Neural crest cell (in vitro differentiated cells): ENCODE results near the gene FHOD3. TPM values are rescaled to one million over a fixed set of nuclear protein-coding genes. Genes with fewer than 3 reads are reported as not detected.
"Not testable (repeated sequence)": the region's sequence is repeated elsewhere in the genome, so short reads cannot be mapped to it uniquely, and the experiment has no call there.

Experiments
- DNase-seq: peaks from one replicate; pipeline ENCODE4 v3.0.0; 2021; ENCODE audit warnings: low read depth, mixed read lengths, low spot score
- H3K27ac Mint-ChIP-seq: one replicate; pipeline ENCODE4 v1.8.0; 2021; ENCODE audit warnings: mild to moderate bottlenecking, mixed read lengths; ENCODE audit not compliant: unreplicated experiment
- H3K27me3 Mint-ChIP-seq: 2 replicates; pipeline ENCODE4 v1.8.0; 2021; ENCODE audit warnings: low read depth, mild to moderate bottlenecking, mixed read lengths
- H3K36me3 Mint-ChIP-seq: 2 replicates; pipeline ENCODE4 v1.8.0; 2021; ENCODE audit warnings: low read depth, mild to moderate bottlenecking, mixed read lengths
- H3K4me1 Mint-ChIP-seq: 2 replicates; pipeline ENCODE4 v1.8.0; 2021; ENCODE audit warnings: mixed read lengths
- H3K4me3 Mint-ChIP-seq: one replicate; pipeline ENCODE4 v1.8.0; 2021; ENCODE audit warnings: mild to moderate bottlenecking, mixed read lengths
- H3K9me3 Mint-ChIP-seq: 2 replicates; pipeline ENCODE4 v1.8.0; 2021; ENCODE audit warnings: mixed read lengths
- CTCF ChIP-seq: fragments of 200-600 bp; sonication (generic); conservative IDR thresholded peaks from 2 replicates; pipeline ENCODE4 v1.5.0; 2021; ENCODE audit warnings: antibody characterized with exemption, mild to moderate bottlenecking
- total RNA-seq: library from RNA; stranded (reverse); gene quantifications from 2 replicates; pipeline ENCODE4 v1.2.1, GENCODE V29; 2021

FHOD3 gene
- total RNA-seq, 1 donor from 2014 or later = 28.6 TPM

- Mint-ChIP-seq H3K4me1 (peaks cover 34% of the 10 kb centered on the region), H3K9me3 (no peaks in the 10 kb centered on the region), H3K4me3 (no peak overlapping the region), H3K27ac (no peak overlapping the region), H3K27me3 (peaks cover 2% of the 10 kb centered on the region), H3K36me3 (no peaks in the 10 kb centered on the region)
- TF ChIP-seq CTCF = no peak
- DNase-seq = no peak
Measured at GRCh38 chr18:36460324-36460850, 162.9 kb downstream of the FHOD3 start.

- DNase-seq = no peak
- Mint-ChIP-seq H3K4me1 (peaks cover 39% of the 10 kb centered on the region), H3K36me3 (no peaks in the 10 kb centered on the region), H3K27ac (no peak overlapping the region), H3K27me3 (peaks cover 2% of the 10 kb centered on the region), H3K4me3 (no peak overlapping the region), H3K9me3 (no peaks in the 10 kb centered on the region)
- TF ChIP-seq CTCF = no peak
Measured at GRCh38 chr18:36460854-36461253, 163.3 kb downstream of the FHOD3 start.

GRCh38 chr18:36461551-36461987, 164.1 kb downstream of the FHOD3 start:
- Mint-ChIP-seq H3K27me3 (peaks cover 2% of the 10 kb centered on the region), H3K4me1 (peaks cover 46% of the 10 kb centered on the region), H3K4me3 (peak overlapping the region; percentile 23), H3K9me3 (no peaks in the 10 kb centered on the region), H3K36me3 (no peaks in the 10 kb centered on the region), H3K27ac (no peak overlapping the region)
- no peak for DNase-seq
- no peak for TF ChIP-seq CTCF

- not testable (repeated sequence) for H3K27ac Mint-ChIP-seq, DNase-seq, H3K27me3 Mint-ChIP-seq, H3K36me3 Mint-ChIP-seq, H3K9me3 Mint-ChIP-seq
- Mint-ChIP-seq H3K4me3 (peak overlapping the region; percentile 39), H3K4me1 (peaks cover 46% of the 10 kb centered on the region)
Measured at GRCh38 chr18:36463516-36463915, 166.0 kb downstream of the FHOD3 start.

- Mint-ChIP-seq H3K36me3 (no peaks in the 10 kb centered on the region), H3K27me3 (no peaks in the 10 kb centered on the region), H3K9me3 (no peaks in the 10 kb centered on the region), H3K4me3 (no peak overlapping the region), H3K27ac (peak overlapping the region; percentile 1), H3K4me1 (peaks cover 40% of the 10 kb centered on the region)
- no peak for DNase-seq
- TF ChIP-seq CTCF = no peak
Measured at GRCh38 chr18:36464126-36464651, 166.7 kb downstream of the FHOD3 start.

- H3K4me3 Mint-ChIP-seq = no peak overlapping the region
- no peaks in the 10 kb centered on the region for H3K9me3 Mint-ChIP-seq
- H3K36me3 Mint-ChIP-seq = no peaks in the 10 kb centered on the region
- H3K27me3 Mint-ChIP-seq = no peaks in the 10 kb centered on the region
- no peak for DNase-seq
- peaks cover 43% of the 10 kb centered on the region for H3K4me1 Mint-ChIP-seq
- TF ChIP-seq CTCF = no peak
- no peak overlapping the region for H3K27ac Mint-ChIP-seq
Measured at GRCh38 chr18:36465276-36465675, 167.8 kb downstream of the FHOD3 start.
